Kidney (tissue), 14 donors: Measurements from ENCODE around the gene CLASP1. TPM values are rescaled to one million over a fixed set of nuclear protein-coding genes. Genes with fewer than 3 reads are reported as not detected.
"Not testable (repeated sequence)": the region's sequence is repeated elsewhere in the genome, so short reads cannot be mapped to it uniquely, and the experiment has no call there.

Experiments used
- DNase-seq, 5 donors: peaks; one replicate each; pipeline ENCODE4 v3.0.0-alpha.2; 2013 to 2020
- FAIRE-seq: peaks from 2 replicates; lab custom pipeline; 2012; peaks lifted over from hg19 to GRCh38; lab: Jason Lieb, UNC
- H3K27ac ChIP-seq, 2 donors: one replicate each; pipeline ENCODE4 v1.7.0; 2013; ENCODE audit warnings: low read depth in 2 of 2, low read length in 2 of 2, inconsistent platforms in 1 of 2
- H3K27me3 ChIP-seq: one replicate; pipeline ENCODE4 v1.7.1; 2013; ENCODE audit warnings: low read length, inconsistent platforms; ENCODE audit not compliant: control insufficient read depth, insufficient read depth
- H3K36me3 ChIP-seq, 3 donors: one replicate each; pipeline versions ENCODE4 v1.7.0 to v1.7.1; 2013; ENCODE audit warnings: low read length in 3 of 3, control low read depth in 1 of 3, inconsistent platforms in 1 of 3; ENCODE audit not compliant: insufficient read depth in 3 of 3, control insufficient read depth in 2 of 3
- H3K4me1 ChIP-seq, 3 donors: one replicate each; pipeline versions ENCODE4 v1.7.0 to v1.7.1; 2013; ENCODE audit warnings: low read length in 3 of 3, inconsistent platforms in 1 of 3, low read depth in 1 of 3; ENCODE audit not compliant: control insufficient read depth in 2 of 3, insufficient read depth in 2 of 3
- H3K4me3 ChIP-seq, 3 donors: one replicate each; pipeline versions ENCODE4 v1.7.0 to v1.8.1; 2013; ENCODE audit warnings: low read length in 3 of 3, control low read depth in 1 of 3, inconsistent platforms in 1 of 3
- H3K9ac ChIP-seq, 3 donors: one replicate each; pipeline versions ENCODE4 v1.7.0 to v1.7.1; 2013; ENCODE audit warnings: low read length in 3 of 3, control low read depth in 1 of 3, inconsistent platforms in 1 of 3
- H3K9me3 ChIP-seq, 3 donors: one replicate each; pipeline versions ENCODE4 v1.7.0 to v1.7.1; 2013; ENCODE audit warnings: low read length in 3 of 3, control low read depth in 1 of 3, inconsistent platforms in 1 of 3; ENCODE audit not compliant: control insufficient read depth in 2 of 3, insufficient read depth in 1 of 3
- CTCF ChIP-seq: IDR thresholded peaks from 3 replicates; pipeline ENCODE4 v1.5.1; 2012; ENCODE audit warnings: mild to moderate bottlenecking, moderate library complexity, borderline replicate concordance; ENCODE audit not compliant: insufficient read depth; ENCODE audit errors: extremely low read depth
- intact Hi-C: fragments of 100-400 bp; cut with DNase I; formaldehyde crosslinking; loops from one replicate; pipeline ENCODE4 v1.11.1; 2022
- polyA plus RNA-seq: library from polyadenylated mRNA; stranded (reverse); fragments of 350-450 nt; fragmentation: Illumina TruSeq; extraction: RNeasy Lipid Tissue Mini Kit (QIAGEN cat#74804); gene quantifications from one replicate; pipeline ENCODE4 v1.2.3, GENCODE V29; 2014; ENCODE audit warnings: low read depth, low replicate concordance; ENCODE audit not compliant: insufficient read depth
- total RNA-seq: library from RNA; stranded (reverse); fragmentation: NEBNext Ultra II Directional; extraction: Animal tissue kit (Norgen Biotek cat#: 25700); gene quantifications from one replicate; pipeline ENCODE4 v1.2.1, GENCODE V29; 2021
- donor health status: control.
- donor health status: control.
- donor health status: control.
- donor health status: control.
- donor health status: control.
- donor health status: DM: yes; HTN: yes; CAD: no.
- donor health status: Normal renal cell carcinoma (clear cell type).

The CLASP1 gene
- total and polyA plus RNA-seq, 2 donors from 2014 or later = 6.8 to 71.5 TPM

DNA sequence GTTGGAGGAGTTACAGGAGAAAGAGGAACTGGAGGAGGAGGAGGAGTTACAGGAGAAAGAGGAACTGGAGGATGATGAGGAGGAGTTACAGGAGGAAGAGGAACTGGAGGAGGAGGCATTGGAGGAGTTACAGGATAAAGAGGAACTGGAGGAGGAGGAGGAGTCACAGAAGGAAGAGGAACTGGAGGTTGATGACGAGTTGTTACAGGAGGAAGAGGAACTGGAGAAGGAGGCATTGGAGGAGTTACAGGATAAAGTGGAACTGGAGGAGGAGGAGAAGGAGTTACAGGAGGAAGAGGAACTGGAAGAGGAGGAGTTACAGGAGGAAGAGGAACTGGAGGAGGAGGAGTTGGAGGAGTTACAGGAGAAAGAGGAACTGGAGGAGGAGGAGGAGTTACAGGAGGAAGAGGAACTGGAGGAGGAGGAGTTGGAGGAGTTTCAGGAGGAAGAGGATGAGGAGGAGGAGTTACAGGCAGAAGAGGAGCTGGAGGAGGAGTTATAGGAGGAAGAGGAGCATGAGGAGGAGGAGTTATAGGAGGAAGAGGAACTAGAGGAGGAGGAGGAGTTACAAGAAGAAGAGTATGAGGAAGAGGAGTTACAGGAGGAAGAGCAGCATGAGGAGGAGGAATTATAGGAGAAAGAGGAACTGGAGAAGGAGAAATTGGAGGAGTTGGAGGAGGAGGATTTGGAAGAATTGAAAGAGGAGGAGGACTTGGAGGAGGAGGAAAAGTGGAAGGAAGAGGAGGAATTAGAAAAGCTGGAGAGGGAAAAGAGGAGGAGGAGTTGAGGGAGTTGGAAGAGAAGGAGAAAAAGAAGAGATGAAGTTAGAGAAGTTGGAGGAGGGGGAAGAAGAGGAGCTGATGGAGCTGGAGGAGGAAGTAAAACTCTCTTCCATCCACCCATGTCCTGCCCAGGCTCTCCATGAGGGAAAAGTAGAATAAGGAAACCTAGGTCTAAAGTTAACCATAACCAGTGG is 37.2 kb downstream of the CLASP1 start:
- DNase-seq (no peak), FAIRE-seq (no peak)
- H3K9me3 ChIP-seq = no peaks in the 10 kb centered on the region
- H3K9ac ChIP-seq = no peak overlapping the region
- H3K4me1 ChIP-seq = peaks cover 0 to 11% (median 7%) of the 10 kb centered on the region in 3 donors
- H3K27ac ChIP-seq = no peak overlapping the region
- no peak for TF ChIP-seq CTCF
- H3K27me3 ChIP-seq = no peaks in the 10 kb centered on the region
- intact Hi-C loops = no loop called here
- H3K36me3 ChIP-seq = no peaks in the 10 kb centered on the region
- no peak overlapping the region for H3K4me3 ChIP-seq

- DNase-seq, H3K36me3 ChIP-seq, H3K9ac ChIP-seq, H3K9me3 ChIP-seq, intact Hi-C loops, FAIRE-seq, H3K4me3 ChIP-seq, H3K27me3 ChIP-seq, H3K27ac ChIP-seq: not testable (repeated sequence)
- peaks cover 0 to 12% (median 11%) of the 10 kb centered on the region in 3 donors for H3K4me1 ChIP-seq
Observed at GRCh38 chr2:121611048-121611649, 38.1 kb downstream of the CLASP1 start.

- H3K4me3 ChIP-seq, H3K36me3 ChIP-seq, H3K9ac ChIP-seq, H3K27ac ChIP-seq, intact Hi-C loops, FAIRE-seq, H3K27me3 ChIP-seq, DNase-seq, H3K9me3 ChIP-seq: not testable (repeated sequence)
- peaks cover 0 to 17% (median 14%) of the 10 kb centered on the region in 3 donors for H3K4me1 ChIP-seq
Observed at GRCh38 chr2:121610487-121610874, 38.8 kb downstream of the CLASP1 start.

DNA sequence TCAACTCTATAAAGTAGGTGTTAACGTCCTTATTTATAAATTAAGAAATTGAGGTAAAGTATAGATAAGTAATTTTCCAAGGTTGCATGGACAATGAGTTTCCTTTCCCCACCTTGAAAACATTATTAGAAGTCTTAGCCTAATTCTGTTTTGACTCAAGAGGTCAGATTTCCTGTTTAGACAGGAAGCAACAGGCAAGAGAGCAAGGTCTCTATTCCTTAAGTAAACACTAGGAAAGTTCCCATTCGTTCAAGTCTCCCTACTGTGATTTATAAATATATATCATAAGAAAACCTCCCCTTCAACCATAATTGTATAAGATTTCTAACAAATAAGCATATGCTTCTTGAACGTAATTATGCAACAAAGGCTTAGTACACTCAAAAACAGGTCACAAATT is 40.3 kb downstream of the CLASP1 start:
- no peak for FAIRE-seq
- Histone ChIP-seq H3K27ac (no peak overlapping the region), H3K36me3 (peaks cover 0 to 7% (median 0%) of the 10 kb centered on the region in 3 donors), H3K4me3 (no peak overlapping the region), H3K9ac (no peak overlapping the region), H3K9me3 (no peaks in the 10 kb centered on the region), H3K27me3 (no peaks in the 10 kb centered on the region), H3K4me1 (peaks cover 0 to 18% (median 15%) of the 10 kb centered on the region in 3 donors)
- intact Hi-C loops = no loop called here
- DNase-seq = no peak
- TF ChIP-seq CTCF = no peak
